Measurements from ENCODE around the gene SMOC1. TPM values are rescaled to one million over a fixed set of nuclear protein-coding genes. Genes with fewer than 3 reads are reported as not detected.

SMOC1 gene
- total and polyA plus RNA-seq, 2 donors: 1.6 to 8.0 TPM

DNA sequence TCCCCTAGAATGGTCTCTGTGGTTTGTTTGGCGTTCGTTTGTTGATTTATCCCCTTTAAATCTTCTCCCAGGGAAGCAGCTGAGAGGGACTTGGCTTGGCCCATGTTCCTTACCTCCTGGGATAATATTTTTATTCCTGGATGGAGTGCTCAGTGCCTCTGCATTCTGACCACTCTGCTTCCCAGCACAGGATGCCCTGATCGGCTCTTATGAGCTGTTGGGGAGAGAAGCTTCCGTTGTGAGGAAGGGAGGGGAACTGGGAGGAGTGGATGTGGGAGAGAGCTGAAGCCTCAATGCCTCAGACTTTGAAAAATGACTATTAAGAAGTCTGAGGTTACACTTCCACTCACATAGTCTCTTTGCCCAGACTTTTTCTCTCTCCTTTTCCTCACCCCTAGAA is 114.8 kb downstream of the SMOC1 start:
- no peaks in the 10 kb centered on the region for H3K4me1 ChIP-seq (ENCODE audit: insufficient read depth)
- H3K27ac ChIP-seq (ENCODE audit: low read depth): no peak overlapping the region
- no peak overlapping the region for H3K4me3 ChIP-seq (ENCODE audit: low read depth, low read length)
- no peaks in the 10 kb centered on the region for H3K36me3 ChIP-seq (ENCODE audit: insufficient read depth)
- 42% methylated on average over 4 of the region's 4 CpGs for WGBS
- DNase-seq (ENCODE audit: extremely low spot score): no peak

DNA sequence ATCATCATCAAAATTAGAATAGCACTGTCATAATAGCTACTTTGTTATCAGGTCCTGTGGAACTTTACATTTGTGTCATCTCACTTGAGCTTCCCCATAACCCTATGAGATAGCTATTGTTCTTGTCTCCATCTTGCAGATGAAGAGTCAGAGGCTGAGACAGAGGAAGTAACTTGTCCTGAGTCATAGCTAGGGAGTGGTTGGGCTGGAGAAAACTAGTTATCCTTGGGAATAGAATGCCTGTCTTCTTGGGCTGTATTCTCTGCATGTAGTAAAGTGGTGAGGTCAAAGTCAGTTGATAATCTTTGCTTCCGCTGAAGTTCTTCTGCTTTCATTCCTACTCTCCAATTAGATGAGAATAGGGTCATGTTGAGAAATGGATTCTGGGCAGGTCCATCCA is 117.0 kb downstream of the SMOC1 start:
- no peaks in the 10 kb centered on the region for H3K36me3 ChIP-seq (ENCODE audit: insufficient read depth)
- WGBS: 94% methylated on average over 1 of the region's 1 CpG
- H3K4me3 ChIP-seq (ENCODE audit: low read depth, low read length): no peak overlapping the region
- DNase-seq (ENCODE audit: extremely low spot score): no peak
- H3K27ac ChIP-seq (ENCODE audit: low read depth): no peak overlapping the region
- no peaks in the 10 kb centered on the region for H3K4me1 ChIP-seq (ENCODE audit: insufficient read depth)

DNA sequence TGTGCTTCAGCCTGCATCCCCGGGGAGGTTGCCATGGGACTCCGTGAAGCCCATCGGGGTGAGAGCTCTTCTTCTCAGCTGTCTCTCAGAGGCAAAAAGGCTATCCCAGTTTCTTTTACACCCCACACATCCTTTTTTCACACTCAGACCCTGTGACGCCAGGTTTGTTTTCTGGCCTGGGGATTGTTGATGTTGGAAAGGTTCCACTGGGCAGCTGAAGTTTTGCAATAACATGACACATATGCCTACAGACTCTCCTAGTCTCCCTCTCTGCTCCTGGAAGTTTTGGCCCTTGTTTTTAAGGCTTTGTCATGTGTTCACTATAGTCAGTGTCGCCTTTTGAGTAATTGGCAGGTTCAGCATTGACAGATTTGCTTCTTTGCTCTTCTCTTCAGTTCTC is 118.6 kb downstream of the SMOC1 start:
- Histone ChIP-seq H3K36me3 (ENCODE audit: insufficient read depth) (no peaks in the 10 kb centered on the region), H3K4me1 (ENCODE audit: insufficient read depth) (no peaks in the 10 kb centered on the region), H3K27ac (ENCODE audit: low read depth) (no peak overlapping the region), H3K4me3 (ENCODE audit: low read depth, low read length) (no peak overlapping the region)
- no peak for DNase-seq (ENCODE audit: extremely low spot score)
- WGBS: 49% methylated on average over 5 of the region's 5 CpGs

DNA sequence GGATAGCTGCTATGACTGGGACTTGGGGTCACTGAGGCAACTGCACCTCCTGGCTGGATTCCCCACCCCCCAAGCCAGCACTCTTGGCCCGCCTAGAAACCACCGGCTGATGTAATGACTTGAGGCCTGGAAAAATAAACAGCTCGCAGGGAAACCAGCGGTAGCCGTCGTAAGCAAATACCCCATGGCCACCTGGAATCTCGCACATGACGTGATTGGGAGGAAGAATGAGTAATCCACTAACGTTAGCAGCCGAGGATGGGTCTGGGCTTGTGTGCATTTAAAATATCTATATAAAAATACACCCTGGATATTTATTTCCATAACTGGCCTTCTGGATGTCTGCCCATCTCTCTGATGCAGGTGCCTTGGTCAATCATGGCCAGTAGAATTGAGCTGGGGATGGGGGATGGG is 120.1 kb downstream of the SMOC1 start:
- Histone ChIP-seq H3K27ac (ENCODE audit: low read depth) (no peak overlapping the region), H3K4me3 (ENCODE audit: low read depth, low read length) (no peak overlapping the region), H3K4me1 (ENCODE audit: insufficient read depth) (no peaks in the 10 kb centered on the region), H3K36me3 (ENCODE audit: insufficient read depth) (no peaks in the 10 kb centered on the region)
- WGBS: 61% methylated on average over 10 of the region's 10 CpGs
- DNase-seq (ENCODE audit: extremely low spot score): no peak

DNA sequence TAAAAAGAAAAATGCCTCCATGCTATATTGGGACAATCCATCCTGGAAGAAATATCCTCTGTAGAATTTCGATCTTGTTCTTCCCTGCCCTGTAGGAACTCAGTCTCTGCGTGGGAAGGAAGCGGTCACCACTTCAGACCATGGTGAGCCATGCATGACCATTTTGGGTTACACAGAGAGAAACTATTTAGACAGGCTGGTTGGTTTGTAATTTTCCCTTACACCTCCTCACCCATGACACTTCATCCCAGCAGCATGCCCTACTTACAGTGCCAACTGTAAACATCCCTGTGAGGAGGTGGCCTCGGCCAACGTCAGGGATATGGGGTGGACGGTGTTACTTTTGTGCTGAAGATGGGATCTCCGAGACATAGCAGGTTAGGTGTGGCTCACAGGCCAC is 121.4 kb downstream of the SMOC1 start:
- no peaks in the 10 kb centered on the region for H3K4me1 ChIP-seq (ENCODE audit: insufficient read depth)
- H3K36me3 ChIP-seq (ENCODE audit: insufficient read depth): no peaks in the 10 kb centered on the region
- H3K27ac ChIP-seq (ENCODE audit: low read depth): no peak overlapping the region
- 93% methylated on average over 7 of the region's 7 CpGs for WGBS
- DNase-seq (ENCODE audit: extremely low spot score): no peak
- H3K4me3 ChIP-seq (ENCODE audit: low read depth, low read length): no peak overlapping the region

DNA sequence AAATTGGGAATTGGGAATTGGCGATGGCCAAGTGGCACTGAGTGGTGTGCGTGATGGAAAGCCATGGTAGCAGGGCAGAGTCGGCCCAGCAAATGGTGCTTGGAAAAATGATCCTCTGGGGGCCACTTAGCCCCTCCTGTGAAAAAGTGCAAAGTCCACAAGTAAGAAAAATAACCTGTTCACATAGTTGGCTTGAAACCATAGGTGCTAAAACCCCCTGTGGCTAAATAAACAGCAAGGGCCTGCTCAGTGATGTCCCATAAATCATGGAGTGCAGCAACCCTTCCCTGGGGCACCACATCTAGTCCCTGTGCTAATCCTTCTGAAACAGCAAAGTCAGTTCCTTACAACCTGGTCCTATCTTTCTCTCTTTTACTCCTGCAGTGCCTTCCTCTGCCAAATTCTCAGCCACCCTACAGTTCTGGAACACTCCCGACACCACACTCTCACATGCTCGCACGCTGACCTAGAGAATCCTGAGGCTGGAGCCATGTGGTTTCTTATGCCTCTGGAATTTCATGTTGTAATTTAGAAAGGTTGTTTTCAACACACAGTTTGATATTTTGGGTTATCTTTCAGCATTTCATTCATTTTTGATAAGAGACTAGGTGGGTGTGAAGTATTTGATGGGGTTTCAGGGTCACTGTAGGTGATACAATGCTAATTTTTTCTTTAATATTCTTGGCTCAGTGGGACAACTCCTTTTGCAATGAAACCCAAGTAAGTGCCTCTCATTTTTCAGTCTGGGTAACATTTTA is 123.6 kb downstream of the SMOC1 start:
- no peaks in the 10 kb centered on the region for H3K4me1 ChIP-seq (ENCODE audit: insufficient read depth)
- H3K4me3 ChIP-seq (ENCODE audit: low read depth, low read length): no peak overlapping the region
- WGBS: 95% methylated on average over 6 of the region's 6 CpGs
- DNase-seq (ENCODE audit: extremely low spot score): no peak
- H3K36me3 ChIP-seq (ENCODE audit: insufficient read depth): no peaks in the 10 kb centered on the region
- no peak overlapping the region for H3K27ac ChIP-seq (ENCODE audit: low read depth)

DNA sequence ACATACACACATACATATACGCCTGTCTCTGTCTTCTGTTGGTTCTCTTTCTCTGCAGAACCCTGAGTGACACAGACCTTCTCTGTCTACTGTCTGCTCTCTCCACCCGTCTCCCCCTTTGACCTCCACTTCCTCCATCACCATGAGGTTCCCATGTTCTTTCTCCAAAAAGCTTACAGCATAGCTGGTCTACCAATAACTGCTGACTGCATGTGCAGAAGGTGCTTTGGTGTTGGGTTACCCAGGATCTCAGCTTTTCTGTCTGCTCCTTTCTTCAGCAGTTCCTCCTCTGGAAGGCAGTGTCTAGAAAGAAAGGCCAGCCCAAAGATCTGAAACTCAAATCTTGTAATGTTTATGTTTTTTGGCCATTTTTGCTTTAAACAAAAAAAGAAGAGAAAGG is 125.6 kb downstream of the SMOC1 start:
- WGBS: 71% methylated on average over 2 of the region's 2 CpGs
- no peak for DNase-seq (ENCODE audit: extremely low spot score)

DNA sequence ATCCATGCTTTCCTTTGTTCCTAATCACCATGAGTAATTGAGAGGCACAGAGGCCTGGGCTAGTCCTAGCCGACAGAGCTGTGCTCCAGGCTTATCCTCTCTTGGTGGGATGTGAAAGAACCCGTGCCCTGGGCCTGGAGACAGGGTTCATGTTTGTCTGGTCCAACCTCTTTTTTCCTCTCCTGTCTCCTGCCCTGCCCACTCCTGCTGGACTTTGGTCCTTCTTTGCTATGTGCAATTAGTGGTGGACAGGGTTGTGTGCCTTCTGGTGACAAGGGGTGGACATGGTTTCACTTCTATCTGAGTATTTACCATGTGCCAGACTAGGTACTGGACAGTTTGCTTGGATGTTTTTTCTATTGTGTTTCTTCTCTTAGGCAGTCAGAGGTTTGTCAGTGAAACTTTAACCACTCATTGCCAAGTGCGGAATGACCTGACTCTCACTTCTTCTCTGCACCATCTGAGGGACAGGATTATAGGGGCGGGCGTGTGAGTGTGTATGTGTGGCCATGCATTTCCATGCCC is 126.1 kb downstream of the SMOC1 start:
- Histone ChIP-seq H3K4me3 (ENCODE audit: low read depth, low read length) (no peak overlapping the region), H3K27ac (ENCODE audit: low read depth) (no peak overlapping the region), H3K36me3 (ENCODE audit: insufficient read depth) (no peaks in the 10 kb centered on the region), H3K4me1 (ENCODE audit: insufficient read depth) (no peaks in the 10 kb centered on the region)
- 79% methylated on average over 5 of the region's 5 CpGs for WGBS
- no peak for DNase-seq (ENCODE audit: extremely low spot score)

More for the DNA sequence above, 125.6 kb downstream of the SMOC1 start:
- Histone ChIP-seq H3K4me1 (ENCODE audit: insufficient read depth) (no peaks in the 10 kb centered on the region), H3K4me3 (ENCODE audit: low read depth, low read length) (no peak overlapping the region), H3K27ac (ENCODE audit: low read depth) (no peak overlapping the region), H3K36me3 (ENCODE audit: insufficient read depth) (no peaks in the 10 kb centered on the region)

DNA sequence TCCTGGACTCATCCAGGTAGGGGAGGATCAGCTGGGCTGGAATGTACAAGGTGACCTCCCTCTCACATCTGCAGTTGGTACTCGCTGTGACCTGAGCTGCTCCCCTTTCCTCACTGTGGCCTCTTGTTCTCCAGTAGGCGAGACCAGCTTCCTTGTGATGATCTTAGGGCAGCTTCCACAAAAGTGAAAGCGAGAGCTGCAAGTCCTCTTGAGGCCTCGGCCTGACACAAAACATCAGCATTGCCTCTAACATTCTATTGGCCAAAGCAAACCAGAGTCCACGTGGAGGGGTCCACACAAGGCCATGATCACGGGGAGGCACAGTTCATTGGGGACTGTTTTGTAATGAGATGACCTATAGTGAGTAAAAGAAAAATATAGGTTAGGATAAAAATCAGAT is 127.5 kb downstream of the SMOC1 start:
- Histone ChIP-seq H3K36me3 (ENCODE audit: insufficient read depth) (no peaks in the 10 kb centered on the region), H3K4me3 (ENCODE audit: low read depth, low read length) (no peak overlapping the region), H3K27ac (ENCODE audit: low read depth) (no peak overlapping the region), H3K4me1 (ENCODE audit: insufficient read depth) (no peaks in the 10 kb centered on the region)
- 92% methylated on average over 6 of the region's 6 CpGs for WGBS
- no peak for DNase-seq (ENCODE audit: extremely low spot score)

DNA sequence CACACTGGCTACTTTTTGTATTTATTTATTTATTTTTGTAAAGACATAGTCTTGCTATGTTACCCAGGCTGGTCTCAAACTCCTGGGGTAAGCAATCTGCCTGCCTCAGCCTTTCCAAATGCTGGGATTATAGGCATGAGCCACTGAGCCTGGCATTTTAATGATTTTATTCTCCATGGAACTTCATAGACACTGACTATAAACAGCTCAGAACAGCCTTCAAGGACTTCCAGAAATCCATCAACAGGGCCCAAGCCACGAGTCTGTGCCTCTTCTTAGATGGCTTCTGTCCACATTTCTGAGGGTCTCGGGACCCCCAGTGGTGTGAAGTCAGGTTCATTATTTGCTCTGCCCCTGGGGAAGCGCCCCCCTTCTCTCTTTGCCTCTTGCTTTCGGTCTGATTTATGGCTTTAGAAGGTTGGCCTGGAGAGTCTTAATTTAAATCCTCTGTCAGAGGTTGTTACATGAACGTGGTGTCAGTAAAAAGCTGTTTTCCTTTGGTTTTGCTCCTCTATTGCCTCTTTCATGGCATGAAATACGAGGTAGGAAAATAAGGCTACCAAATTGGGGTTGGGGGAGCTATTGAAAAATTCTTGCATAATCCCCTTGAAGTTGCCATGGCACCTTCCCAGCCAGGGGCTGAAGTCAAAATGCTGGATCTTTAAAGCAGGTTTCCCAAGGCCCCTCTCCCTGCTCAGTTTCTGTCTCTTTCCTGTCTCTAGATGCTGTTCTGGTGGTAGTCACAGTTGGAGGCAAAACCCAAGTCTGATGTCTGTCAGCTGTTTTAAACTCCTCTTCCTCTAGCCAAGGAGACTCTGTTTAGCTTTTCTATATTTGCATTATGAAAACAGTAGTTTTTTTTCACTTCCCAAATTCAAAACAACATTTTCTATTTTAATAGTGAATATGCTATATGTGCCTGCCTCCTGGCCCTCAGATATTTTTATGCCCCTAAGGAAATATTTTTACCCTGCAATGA is 129.4 kb downstream of the SMOC1 start:
- no peaks in the 10 kb centered on the region for H3K4me1 ChIP-seq (ENCODE audit: insufficient read depth)
- no peak overlapping the region for H3K27ac ChIP-seq (ENCODE audit: low read depth)
- H3K4me3 ChIP-seq (ENCODE audit: low read depth, low read length): no peak overlapping the region
- H3K36me3 ChIP-seq (ENCODE audit: insufficient read depth): no peaks in the 10 kb centered on the region
- WGBS: 27% methylated on average over 6 of the region's 6 CpGs
- DNase-seq (ENCODE audit: extremely low spot score): no peak

DNA sequence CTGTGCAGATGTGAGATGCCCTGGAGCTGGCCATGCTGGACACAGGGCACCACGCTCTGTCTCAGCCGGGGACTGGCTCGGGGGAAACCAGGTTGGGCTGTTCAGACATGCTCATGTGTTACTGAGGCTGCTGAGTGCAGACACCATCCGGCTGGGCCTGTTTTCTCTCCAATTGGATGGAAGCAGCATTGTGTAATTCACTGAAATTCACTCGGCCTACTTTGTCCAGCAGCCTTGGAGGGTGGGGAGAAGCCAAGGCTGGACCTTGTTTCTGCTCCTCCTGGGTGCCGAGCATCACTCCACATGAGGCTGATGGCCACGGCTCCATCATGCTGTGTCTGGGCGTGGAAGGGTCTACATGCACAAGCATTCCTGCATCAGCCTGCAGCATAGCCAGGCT is 130.7 kb downstream of the SMOC1 start:
- DNase-seq (ENCODE audit: extremely low spot score): no peak

DNA sequence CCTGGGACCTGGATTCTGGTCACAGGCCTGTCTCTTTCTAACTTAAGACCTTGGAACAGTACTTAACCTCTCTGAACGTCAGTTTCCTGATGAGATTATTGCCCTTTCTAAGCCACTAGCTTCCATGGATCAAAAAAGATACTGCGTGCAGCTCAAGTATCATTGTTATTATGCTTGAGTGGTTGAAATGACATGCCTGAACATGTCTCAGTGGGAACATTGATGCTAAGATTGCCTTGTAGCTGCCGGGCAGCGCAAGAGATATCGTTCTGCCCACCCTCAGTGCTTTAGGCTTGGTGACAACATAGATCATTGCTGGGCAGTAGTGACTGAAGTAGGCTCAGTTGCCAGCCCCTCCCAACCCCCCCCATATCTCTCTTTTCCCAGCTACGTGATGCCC is 131.9 kb downstream of the SMOC1 start:
- DNase-seq (ENCODE audit: extremely low spot score): no peak
- H3K27ac ChIP-seq (ENCODE audit: low read depth): no peak overlapping the region
- H3K36me3 ChIP-seq (ENCODE audit: insufficient read depth): no peaks in the 10 kb centered on the region
- 86% methylated on average over 6 of the region's 6 CpGs for WGBS
- no peaks in the 10 kb centered on the region for H3K4me1 ChIP-seq (ENCODE audit: insufficient read depth)
- no peak overlapping the region for H3K4me3 ChIP-seq (ENCODE audit: low read depth, low read length)

More for the DNA sequence above, 130.7 kb downstream of the SMOC1 start:
- H3K36me3 ChIP-seq (ENCODE audit: insufficient read depth): no peaks in the 10 kb centered on the region
- H3K27ac ChIP-seq (ENCODE audit: low read depth): no peak overlapping the region
- H3K4me3 ChIP-seq (ENCODE audit: low read depth, low read length): no peak overlapping the region
- 47% methylated on average over 8 of the region's 8 CpGs for WGBS
- no peaks in the 10 kb centered on the region for H3K4me1 ChIP-seq (ENCODE audit: insufficient read depth)

DNA sequence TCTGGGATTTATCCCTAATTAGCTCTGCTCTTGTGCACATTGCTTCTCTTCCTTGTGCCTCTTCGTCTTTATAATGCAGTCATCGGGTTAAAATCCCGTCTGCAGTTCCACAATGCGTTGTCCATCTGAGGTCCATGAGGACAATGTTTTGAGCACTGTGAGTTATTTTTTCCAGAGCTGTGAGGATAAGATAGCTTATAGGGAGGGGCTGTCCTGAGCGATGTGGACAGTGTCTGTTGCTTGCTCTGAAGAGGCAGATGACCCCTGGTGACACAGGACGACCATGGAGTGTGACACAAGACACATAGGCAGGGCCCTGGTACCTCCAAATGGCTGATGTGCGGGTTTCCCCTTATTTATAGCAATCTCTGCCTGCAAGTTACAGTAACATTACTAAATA is 132.5 kb downstream of the SMOC1 start:
- Histone ChIP-seq H3K4me1 (ENCODE audit: insufficient read depth) (no peaks in the 10 kb centered on the region), H3K27ac (ENCODE audit: low read depth) (no peak overlapping the region), H3K36me3 (ENCODE audit: insufficient read depth) (no peaks in the 10 kb centered on the region), H3K4me3 (ENCODE audit: low read depth, low read length) (no peak overlapping the region)
- 95% methylated on average over 7 of the region's 7 CpGs for WGBS
- DNase-seq (ENCODE audit: extremely low spot score): no peak

All from urinary bladder (tissue), 4 donors.